ENCODE data around the gene CROCC2.

Gene CROCC2

GRCh38 chr2:240987588-240987987, 81.5 kb downstream of the CROCC2 start:
- no peak for TF ChIP-seq CTCF (IDR thresholded peaks at IDR 0.05; ENCODE audit: insufficient read depth, low read length, poor library complexity, severe bottlenecking)
- Histone ChIP-seq H3K27me3 (replicated peaks; ENCODE audit: control insufficient read depth, insufficient read depth, low read length) (no peaks in the 10 kb centered on the region; the same call in none of the 2 replicates), H3K4me3 (replicated peaks; ENCODE audit: low read depth, low read length) (no peak overlapping the region), H3K36me3 (ENCODE audit: control insufficient read depth, insufficient read depth, low read length) (no peaks in the 10 kb centered on the region)
- DNase-seq (ENCODE audit: extremely low read depth, insufficient read length), result no peak

GRCh38 chr2:240988146-240988545, 82.0 kb downstream of the CROCC2 start:
- DNase-seq (ENCODE audit: extremely low read depth, insufficient read length), result no peak
- H3K36me3 ChIP-seq (ENCODE audit: control insufficient read depth, insufficient read depth, low read length), result no peaks in the 10 kb centered on the region
- H3K27me3 ChIP-seq (replicated peaks; ENCODE audit: control insufficient read depth, insufficient read depth, low read length), result no peaks in the 10 kb centered on the region; the same call in none of the 2 replicates
- H3K4me3 ChIP-seq (replicated peaks; ENCODE audit: low read depth, low read length), result no peak overlapping the region
- no peak for TF ChIP-seq CTCF (IDR thresholded peaks at IDR 0.05; ENCODE audit: insufficient read depth, low read length, poor library complexity, severe bottlenecking)

DNA sequence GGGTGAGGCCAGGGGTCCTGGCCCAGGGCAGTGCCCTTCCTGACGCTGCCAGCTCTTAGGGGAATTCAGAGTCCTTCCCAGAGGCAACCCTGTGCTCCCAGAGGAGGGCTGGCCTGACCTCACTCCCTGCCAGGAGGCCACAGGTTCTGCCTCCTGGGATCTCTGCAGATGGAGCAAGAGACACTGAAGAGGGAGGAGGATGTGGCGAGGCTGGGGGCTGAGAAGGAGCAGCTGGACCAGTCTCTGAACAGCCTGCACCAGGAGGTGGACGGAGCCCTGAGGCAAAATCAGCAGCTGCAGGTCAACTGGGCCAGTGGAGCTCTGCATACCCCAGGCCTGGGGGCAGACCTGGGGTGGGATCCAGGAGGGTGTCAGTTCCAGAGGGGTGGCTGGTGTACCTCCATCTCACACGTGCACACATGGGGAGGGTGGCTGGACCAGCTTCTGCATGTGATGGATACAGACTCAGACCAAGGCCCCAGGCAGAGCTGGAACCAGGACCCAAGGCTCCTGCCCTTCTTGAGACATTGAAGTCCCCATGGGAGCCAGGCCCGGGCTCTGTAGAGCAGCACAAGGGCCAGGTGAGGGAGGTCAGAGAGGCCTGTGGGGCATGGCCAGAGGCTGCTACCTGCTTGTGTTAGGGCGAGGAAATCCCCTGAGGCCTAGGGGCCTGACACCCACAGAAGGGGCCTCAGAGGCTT, 82.6 kb downstream of the CROCC2 start:
- no peak overlapping the region for H3K4me3 ChIP-seq (replicated peaks; ENCODE audit: low read depth, low read length)
- no peak for TF ChIP-seq CTCF (IDR thresholded peaks at IDR 0.05; ENCODE audit: insufficient read depth, low read length, poor library complexity, severe bottlenecking)
- no peaks in the 10 kb centered on the region; the same call in none of the 2 replicates for H3K27me3 ChIP-seq (replicated peaks; ENCODE audit: control insufficient read depth, insufficient read depth, low read length)
- no peak for DNase-seq (ENCODE audit: extremely low read depth, insufficient read length)
- no peaks in the 10 kb centered on the region for H3K36me3 ChIP-seq (ENCODE audit: control insufficient read depth, insufficient read depth, low read length)

- DNase-seq (ENCODE audit: extremely low read depth, insufficient read length), result no peak
- Histone ChIP-seq H3K36me3 (ENCODE audit: control insufficient read depth, insufficient read depth, low read length) (no peaks in the 10 kb centered on the region), H3K4me3 (replicated peaks; ENCODE audit: low read depth, low read length) (no peak overlapping the region), H3K27me3 (replicated peaks; ENCODE audit: control insufficient read depth, insufficient read depth, low read length) (no peaks in the 10 kb centered on the region; the same call in none of the 2 replicates)
- TF ChIP-seq CTCF (IDR thresholded peaks at IDR 0.05; ENCODE audit: insufficient read depth, low read length, poor library complexity, severe bottlenecking), result peak; percentile 65
These were observed 83.5 kb downstream of the CROCC2 start for GRCh38 chr2:240989451-240990265.

DNA sequence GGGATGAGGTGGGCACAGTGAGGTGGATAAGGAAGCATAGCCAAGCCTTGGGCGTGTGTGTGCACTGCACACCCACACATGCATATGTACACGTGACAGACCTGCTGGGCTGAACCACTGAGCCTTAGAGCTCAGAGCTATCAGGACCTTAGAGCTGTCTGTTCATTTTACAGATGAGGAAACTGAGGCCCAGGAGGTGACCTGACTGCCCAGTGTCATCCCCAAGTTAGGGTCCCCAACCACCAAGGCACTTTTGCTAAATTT, 84.1 kb downstream of the CROCC2 start:
- H3K36me3 ChIP-seq (ENCODE audit: control insufficient read depth, insufficient read depth, low read length), result no peaks in the 10 kb centered on the region
- DNase-seq (ENCODE audit: extremely low read depth, insufficient read length), result no peak
- H3K27me3 ChIP-seq (replicated peaks; ENCODE audit: control insufficient read depth, insufficient read depth, low read length), result no peaks in the 10 kb centered on the region; the same call in none of the 2 replicates
- TF ChIP-seq CTCF (IDR thresholded peaks at IDR 0.05; ENCODE audit: insufficient read depth, low read length, poor library complexity, severe bottlenecking), result no peak
- H3K4me3 ChIP-seq (replicated peaks; ENCODE audit: low read depth, low read length), result no peak overlapping the region
